GM18867 (cell line): ENCODE data around the gene MRC1.
A peak's percentile ranks its signal among the peaks of the same experiment; 100 is the strongest.
"Not testable (repeated sequence)": the region's sequence is repeated elsewhere in the genome, so short reads cannot be mapped to it uniquely, and the experiment has no call there.

Experiments used
- ATAC-seq: cut with Tn5 transposase; IDR thresholded peaks from one replicate; pipeline ENCODE4 v1.9.1; 2021; ENCODE audit warnings: mild to moderate bottlenecking, moderate library complexity; ENCODE audit not compliant: unreplicated experiment

The MRC1 gene

GRCh38 chr10:17891435-17891834 is 82.3 kb downstream of the MRC1 start:
- ATAC-seq: no peak

GRCh38 chr10:17904564-17904963 is 95.4 kb downstream of the MRC1 start:
- no peak for ATAC-seq

- no peak for ATAC-seq
Observed at GRCh38 chr10:17905491-17905890, 96.3 kb downstream of the MRC1 start.

- ATAC-seq: no peak
Observed at GRCh38 chr10:17906002-17906401, 96.9 kb downstream of the MRC1 start.

- ATAC-seq: no peak
Observed at GRCh38 chr10:17907641-17908040, 98.5 kb downstream of the MRC1 start.

GRCh38 chr10:17910125-17910789 is 101.1 kb downstream of the MRC1 start:
- ATAC-seq: peak; percentile 76

- ATAC-seq: no peak
Observed at GRCh38 chr10:17912754-17913153, 103.6 kb downstream of the MRC1 start.

- ATAC-seq: no peak
Observed at GRCh38 chr10:17913604-17914003, 104.5 kb downstream of the MRC1 start.

GRCh38 chr10:17914169-17915045 is 105.3 kb downstream of the MRC1 start:
- no peak for ATAC-seq

GRCh38 chr10:17915181-17915580 is 106.0 kb downstream of the MRC1 start:
- ATAC-seq: no peak

- ATAC-seq: no peak
Observed at GRCh38 chr10:17918187-17918903, 109.2 kb downstream of the MRC1 start.

GRCh38 chr10:17921378-17921777 is 112.2 kb downstream of the MRC1 start:
- ATAC-seq: no peak

- ATAC-seq: no peak
Observed at GRCh38 chr10:17923728-17924127, 114.6 kb downstream of the MRC1 start.

- ATAC-seq: no peak
Observed at GRCh38 chr10:17943033-17943745, 134.0 kb downstream of the MRC1 start.

GRCh38 chr10:17950269-17950668 is 141.1 kb downstream of the MRC1 start:
- ATAC-seq: not testable (repeated sequence)

- no peak for ATAC-seq
Observed at GRCh38 chr10:17950726-17951125, 141.6 kb downstream of the MRC1 start.

GRCh38 chr10:17951868-17952371 is 142.8 kb downstream of the MRC1 start, which contains the start of gene SLC39A12:
TSS of gene SLC39A12 (plus strand) at chr10:17951918. CDS start at chr10:17953277, 1,359 bp downstream.
- ATAC-seq: no peak

- not testable (repeated sequence) for ATAC-seq
Observed at GRCh38 chr10:17954372-17954771, 145.2 kb downstream of the MRC1 start.

- no peak for ATAC-seq
Observed at GRCh38 chr10:17954861-17955260, 145.7 kb downstream of the MRC1 start.

- no peak for ATAC-seq
Observed at GRCh38 chr10:17958049-17958448, 148.9 kb downstream of the MRC1 start.

GRCh38 chr10:17959870-17960269 is 150.7 kb downstream of the MRC1 start:
- ATAC-seq: no peak
